H1 (cell line): Measurements from ENCODE around the gene B9D2. TPM values are rescaled to one million over a fixed set of nuclear protein-coding genes. Genes with fewer than 3 reads are reported as not detected.

Source experiments
- CHD2 ChIP-seq: IDR thresholded peaks from 2 replicates; pipeline ENCODE4 v1.6.1; 2012; ENCODE audit warnings: low read length, improper control_type of control experiment
- GABPA ChIP-seq: IDR thresholded peaks from 2 replicates; pipeline ENCODE4 v1.6.1; 2011; ENCODE audit warnings: mild to moderate bottlenecking, low read length, moderate library complexity, borderline replicate concordance; ENCODE audit not compliant: insufficient read depth
- GTF2F1 ChIP-seq: IDR thresholded peaks from 2 replicates; pipeline ENCODE4 v1.6.1; 2012; ENCODE audit warnings: low read depth, low read length, improper control_type of control experiment, borderline replicate concordance
- NANOG ChIP-seq: IDR thresholded peaks from 2 replicates; pipeline ENCODE4 v1.6.1; 2011; ENCODE audit warnings: low read length, low read depth, mild to moderate bottlenecking, inconsistent platforms; ENCODE audit not compliant: insufficient read depth, poor library complexity, severe bottlenecking
- NRF1 ChIP-seq: IDR thresholded peaks from 2 replicates; pipeline ENCODE4 v1.6.1; 2011; ENCODE audit warnings: mild to moderate bottlenecking, low read depth, low read length, improper control_type of control experiment
- POLR2AphosphoS5 ChIP-seq: IDR thresholded peaks from 2 replicates; pipeline ENCODE4 v1.6.1; 2011; ENCODE audit warnings: low read depth, low read length
- POU5F1 ChIP-seq: IDR thresholded peaks from 2 replicates; pipeline ENCODE4 v1.6.1; 2011; ENCODE audit warnings: low read depth, mild to moderate bottlenecking, low read length, moderate library complexity
- RNF2 ChIP-seq: fragments of 200-900, 300-1000 bp; sonication (generic); IDR thresholded peaks from 2 replicates; pipeline ENCODE4 v1.7.1; 2016; ENCODE audit warnings: borderline replicate concordance, low read depth, mild to moderate bottlenecking, antibody characterized with exemption, low read length; ENCODE audit not compliant: poor library complexity, severe bottlenecking; ENCODE audit errors: missing control alignments
- SUZ12 ChIP-seq: fragments of 200-600 bp; sonication (generic); IDR thresholded peaks from 2 replicates; pipeline ENCODE4 v1.6.1; 2012; ENCODE audit warnings: mild to moderate bottlenecking, inconsistent platforms, low read length, moderate library complexity, mixed read lengths
- polyA plus RNA-seq, 7 experiments: library from polyadenylated mRNA; depleted of rRNA in 3 of 7; stranded (reverse) in 5 of 7; unstranded in 2 of 7; fragments of >200 nt in 5 of 7; fragments of 200-250 nt in 2 of 7; gene quantifications; 1 replicate in 5 of 7; 2 replicates in 1 of 7; 4 replicates in 1 of 7; pipeline versions ENCODE4 v1.2.1 to v1.2.3, GENCODE V29; 2011 to 2013; ENCODE audit warnings: missing spikeins in 2 of 7, mixed read lengths in 2 of 7
- total RNA-seq: library from RNA; stranded (reverse); fragmentation: NEBNext Ultra II Directional; extraction: Animal tissue kit (Norgen Biotek cat#: 25700); gene quantifications from 2 replicates; pipeline ENCODE4 v1.2.1, GENCODE V29; 2021
- TF ChIP-seq, protein P1 (sequence below): fragments of 300-600 bp; sonication (generic); IDR thresholded peaks from 2 replicates; pipeline ENCODE4 v1.7.1; 2012; ENCODE audit warnings: low read length, moderate library complexity, mild to moderate bottlenecking, inconsistent platforms; ENCODE audit not compliant: insufficient replicate concordance

The B9D2 gene
- total and polyA plus RNA-seq, 2 of the 8 experiments (the other 6 are each of a cell fraction or from before 2014, with no cell fraction given), result 4.9 to 6.3 TPM

DNA sequence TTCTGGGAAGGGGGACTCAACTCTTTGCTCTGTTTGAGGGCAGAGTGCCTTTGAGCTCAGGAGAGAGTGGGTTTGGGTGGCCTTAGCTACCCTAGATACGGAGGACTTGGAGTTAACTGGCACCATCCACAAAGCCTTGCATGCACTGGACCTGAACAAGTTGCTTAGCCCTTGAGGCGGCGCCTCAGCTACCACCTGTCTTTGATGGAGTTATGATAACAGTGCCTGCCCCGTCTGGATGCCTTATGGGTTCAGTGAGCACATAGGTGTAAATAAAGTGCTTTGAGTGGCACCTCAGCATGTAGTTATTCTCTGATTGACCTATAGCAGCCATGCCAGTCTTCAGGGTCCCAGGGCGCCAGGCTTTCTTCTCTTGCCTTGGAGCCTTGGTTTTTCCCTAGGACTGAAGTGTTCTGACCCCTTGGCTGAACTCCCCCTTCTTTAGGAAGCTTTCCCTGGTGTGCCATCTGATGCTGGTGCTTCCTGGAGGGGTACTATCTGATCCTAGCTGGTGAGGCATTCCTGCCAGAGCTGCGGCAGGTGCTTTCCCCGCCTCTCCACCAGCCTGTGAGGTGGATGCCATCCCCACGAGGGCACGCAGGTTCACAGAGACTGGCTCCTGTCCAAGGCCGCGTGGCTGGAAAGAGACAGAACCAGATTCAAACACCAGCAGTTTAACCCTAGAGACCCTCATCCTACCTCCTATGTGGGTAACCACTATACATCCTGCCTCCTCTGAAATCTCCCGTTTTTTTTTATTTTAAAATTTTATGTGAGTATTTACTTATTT, 39.4 kb upstream of the B9D2 start (continued):
- TF ChIP-seq, protein P1, sequence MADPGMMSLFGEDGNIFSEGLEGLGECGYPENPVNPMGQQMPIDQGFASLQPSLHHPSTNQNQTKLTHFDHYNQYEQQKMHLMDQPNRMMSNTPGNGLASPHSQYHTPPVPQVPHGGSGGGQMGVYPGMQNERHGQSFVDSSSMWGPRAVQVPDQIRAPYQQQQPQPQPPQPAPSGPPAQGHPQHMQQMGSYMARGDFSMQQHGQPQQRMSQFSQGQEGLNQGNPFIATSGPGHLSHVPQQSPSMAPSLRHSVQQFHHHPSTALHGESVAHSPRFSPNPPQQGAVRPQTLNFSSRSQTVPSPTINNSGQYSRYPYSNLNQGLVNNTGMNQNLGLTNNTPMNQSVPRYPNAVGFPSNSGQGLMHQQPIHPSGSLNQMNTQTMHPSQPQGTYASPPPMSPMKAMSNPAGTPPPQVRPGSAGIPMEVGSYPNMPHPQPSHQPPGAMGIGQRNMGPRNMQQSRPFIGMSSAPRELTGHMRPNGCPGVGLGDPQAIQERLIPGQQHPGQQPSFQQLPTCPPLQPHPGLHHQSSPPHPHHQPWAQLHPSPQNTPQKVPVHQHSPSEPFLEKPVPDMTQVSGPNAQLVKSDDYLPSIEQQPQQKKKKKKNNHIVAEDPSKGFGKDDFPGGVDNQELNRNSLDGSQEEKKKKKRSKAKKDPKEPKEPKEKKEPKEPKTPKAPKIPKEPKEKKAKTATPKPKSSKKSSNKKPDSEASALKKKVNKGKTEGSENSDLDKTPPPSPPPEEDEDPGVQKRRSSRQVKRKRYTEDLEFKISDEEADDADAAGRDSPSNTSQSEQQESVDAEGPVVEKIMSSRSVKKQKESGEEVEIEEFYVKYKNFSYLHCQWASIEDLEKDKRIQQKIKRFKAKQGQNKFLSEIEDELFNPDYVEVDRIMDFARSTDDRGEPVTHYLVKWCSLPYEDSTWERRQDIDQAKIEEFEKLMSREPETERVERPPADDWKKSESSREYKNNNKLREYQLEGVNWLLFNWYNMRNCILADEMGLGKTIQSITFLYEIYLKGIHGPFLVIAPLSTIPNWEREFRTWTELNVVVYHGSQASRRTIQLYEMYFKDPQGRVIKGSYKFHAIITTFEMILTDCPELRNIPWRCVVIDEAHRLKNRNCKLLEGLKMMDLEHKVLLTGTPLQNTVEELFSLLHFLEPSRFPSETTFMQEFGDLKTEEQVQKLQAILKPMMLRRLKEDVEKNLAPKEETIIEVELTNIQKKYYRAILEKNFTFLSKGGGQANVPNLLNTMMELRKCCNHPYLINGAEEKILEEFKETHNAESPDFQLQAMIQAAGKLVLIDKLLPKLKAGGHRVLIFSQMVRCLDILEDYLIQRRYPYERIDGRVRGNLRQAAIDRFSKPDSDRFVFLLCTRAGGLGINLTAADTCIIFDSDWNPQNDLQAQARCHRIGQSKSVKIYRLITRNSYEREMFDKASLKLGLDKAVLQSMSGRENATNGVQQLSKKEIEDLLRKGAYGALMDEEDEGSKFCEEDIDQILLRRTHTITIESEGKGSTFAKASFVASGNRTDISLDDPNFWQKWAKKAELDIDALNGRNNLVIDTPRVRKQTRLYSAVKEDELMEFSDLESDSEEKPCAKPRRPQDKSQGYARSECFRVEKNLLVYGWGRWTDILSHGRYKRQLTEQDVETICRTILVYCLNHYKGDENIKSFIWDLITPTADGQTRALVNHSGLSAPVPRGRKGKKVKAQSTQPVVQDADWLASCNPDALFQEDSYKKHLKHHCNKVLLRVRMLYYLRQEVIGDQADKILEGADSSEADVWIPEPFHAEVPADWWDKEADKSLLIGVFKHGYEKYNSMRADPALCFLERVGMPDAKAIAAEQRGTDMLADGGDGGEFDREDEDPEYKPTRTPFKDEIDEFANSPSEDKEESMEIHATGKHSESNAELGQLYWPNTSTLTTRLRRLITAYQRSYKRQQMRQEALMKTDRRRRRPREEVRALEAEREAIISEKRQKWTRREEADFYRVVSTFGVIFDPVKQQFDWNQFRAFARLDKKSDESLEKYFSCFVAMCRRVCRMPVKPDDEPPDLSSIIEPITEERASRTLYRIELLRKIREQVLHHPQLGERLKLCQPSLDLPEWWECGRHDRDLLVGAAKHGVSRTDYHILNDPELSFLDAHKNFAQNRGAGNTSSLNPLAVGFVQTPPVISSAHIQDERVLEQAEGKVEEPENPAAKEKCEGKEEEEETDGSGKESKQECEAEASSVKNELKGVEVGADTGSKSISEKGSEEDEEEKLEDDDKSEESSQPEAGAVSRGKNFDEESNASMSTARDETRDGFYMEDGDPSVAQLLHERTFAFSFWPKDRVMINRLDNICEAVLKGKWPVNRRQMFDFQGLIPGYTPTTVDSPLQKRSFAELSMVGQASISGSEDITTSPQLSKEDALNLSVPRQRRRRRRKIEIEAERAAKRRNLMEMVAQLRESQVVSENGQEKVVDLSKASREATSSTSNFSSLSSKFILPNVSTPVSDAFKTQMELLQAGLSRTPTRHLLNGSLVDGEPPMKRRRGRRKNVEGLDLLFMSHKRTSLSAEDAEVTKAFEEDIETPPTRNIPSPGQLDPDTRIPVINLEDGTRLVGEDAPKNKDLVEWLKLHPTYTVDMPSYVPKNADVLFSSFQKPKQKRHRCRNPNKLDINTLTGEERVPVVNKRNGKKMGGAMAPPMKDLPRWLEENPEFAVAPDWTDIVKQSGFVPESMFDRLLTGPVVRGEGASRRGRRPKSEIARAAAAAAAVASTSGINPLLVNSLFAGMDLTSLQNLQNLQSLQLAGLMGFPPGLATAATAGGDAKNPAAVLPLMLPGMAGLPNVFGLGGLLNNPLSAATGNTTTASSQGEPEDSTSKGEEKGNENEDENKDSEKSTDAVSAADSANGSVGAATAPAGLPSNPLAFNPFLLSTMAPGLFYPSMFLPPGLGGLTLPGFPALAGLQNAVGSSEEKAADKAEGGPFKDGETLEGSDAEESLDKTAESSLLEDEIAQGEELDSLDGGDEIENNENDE, result no peak
- TF ChIP-seq POU5F1, result no peak
- no peak for TF ChIP-seq NANOG
- no peak for TF ChIP-seq GTF2F1
- TF ChIP-seq POLR2AphosphoS5, result no peak
- no peak for TF ChIP-seq GABPA
- TF ChIP-seq RNF2, result no peak
- no peak for TF ChIP-seq NRF1
- TF ChIP-seq CHD2, result no peak
- no peak for TF ChIP-seq SUZ12
